GM23338 (cell line): ENCODE results near the gene RHBDD1. TPM values are rescaled to one million over a fixed set of nuclear protein-coding genes. Genes with fewer than 3 reads are reported as not detected.

Source experiments
- ATAC-seq: fragments of 200-7000 bp; cut with Tn5 transposase; 3 replicates; pipeline ENCODE4 v1.9.1; 2020
- DNase-seq: peaks from one replicate; pipeline ENCODE4 v3.0.0-alpha.2; 2015; ENCODE audit warnings: low spot score
- H2AFZ ChIP-seq: fragments of 200-600 bp; sonication (generic); 2 replicates; pipeline ENCODE4 v1.8.0; 2016; ENCODE audit warnings: antibody characterized with exemption, mild to moderate bottlenecking, moderate library complexity
- H3F3A ChIP-seq: fragments of 200-600 bp; sonication (generic); replicated peaks from 2 replicates; pipeline ENCODE4 v1.8.0; 2017; ENCODE audit warnings: antibody characterized with exemption, mixed run types, low read depth
- H3K27ac ChIP-seq: fragments of 200-600 bp; sonication (generic); 2 replicates; pipeline ENCODE4 v1.6.1; 2016; ENCODE audit warnings: low read depth
- H3K27me3 ChIP-seq: fragments of 200-600 bp; sonication (generic); 2 replicates; pipeline ENCODE4 v1.8.0; 2016; ENCODE audit warnings: mild to moderate bottlenecking, mixed run types, moderate library complexity; ENCODE audit not compliant: insufficient read depth
- H3K36me3 ChIP-seq: fragments of 200-600 bp; sonication (generic); 2 replicates; pipeline ENCODE4 v1.8.0; 2016; ENCODE audit warnings: mild to moderate bottlenecking; ENCODE audit not compliant: insufficient read depth
- H3K4me1 ChIP-seq: fragments of 200-600 bp; sonication (generic); 2 replicates; pipeline ENCODE4 v1.8.0; 2016; ENCODE audit warnings: mild to moderate bottlenecking, moderate library complexity; ENCODE audit not compliant: insufficient read depth
- H3K4me2 ChIP-seq: fragments of 200-600 bp; sonication (generic); 2 replicates; pipeline ENCODE4 v1.7.1; 2017; ENCODE audit warnings: mixed run types
- H3K4me3 ChIP-seq: fragments of 200-600 bp; sonication (generic); 2 replicates; pipeline ENCODE4 v1.6.1; 2016; ENCODE audit warnings: mixed run types
- H3K79me2 ChIP-seq: fragments of 200-600 bp; sonication (generic); replicated peaks from 2 replicates; pipeline ENCODE4 v1.8.0; 2017; ENCODE audit warnings: mild to moderate bottlenecking; ENCODE audit not compliant: insufficient read depth
- H3K9me2 ChIP-seq: fragments of 200-600 bp; sonication (generic); 2 replicates; pipeline ENCODE4 v1.8.0; 2017; ENCODE audit not compliant: insufficient read depth
- H4K20me1 ChIP-seq: fragments of 200-600 bp; sonication (generic); replicated peaks from 2 replicates; pipeline ENCODE4 v1.8.0; 2017; ENCODE audit warnings: mild to moderate bottlenecking; ENCODE audit not compliant: insufficient read depth
- H3K27ac Mint-ChIP-seq: 2 replicates; pipeline ENCODE4 v1.8.0; 2020; ENCODE audit warnings: inconsistent platforms, mild to moderate bottlenecking, moderate library complexity, mixed read lengths
- H3K27me3 Mint-ChIP-seq: 3 replicates; pipeline ENCODE4 v1.8.0; 2022; ENCODE audit warnings: low read depth, mild to moderate bottlenecking, moderate library complexity, mixed read lengths, inconsistent platforms; ENCODE audit not compliant: insufficient read depth, poor library complexity
- H3K36me3 Mint-ChIP-seq: 3 replicates; pipeline ENCODE4 v1.8.0; 2021; ENCODE audit warnings: low read depth, mild to moderate bottlenecking, inconsistent platforms, moderate library complexity, mixed read lengths
- H3K4me1 Mint-ChIP-seq: 3 replicates; pipeline ENCODE4 v1.8.0; 2020; ENCODE audit warnings: mild to moderate bottlenecking, inconsistent platforms, mixed read lengths
- H3K4me3 Mint-ChIP-seq: 3 replicates; pipeline ENCODE4 v1.8.0; 2021; ENCODE audit warnings: moderate library complexity, mild to moderate bottlenecking, inconsistent platforms, mixed read lengths
- H3K9me3 Mint-ChIP-seq: 3 replicates; pipeline ENCODE4 v1.8.0; 2020; ENCODE audit warnings: moderate library complexity, mild to moderate bottlenecking, inconsistent platforms, mixed read lengths
- CREB1 ChIP-seq: fragments of 250-450 bp; sonication (Bioruptor Pico); IDR thresholded peaks from 2 replicates; pipeline ENCODE4 v1.5.0; 2020; ENCODE audit warnings: low read depth, mild to moderate bottlenecking, moderate library complexity
- ETS1 ChIP-seq: IDR thresholded peaks from 2 replicates; pipeline ENCODE4 v1.6.1; 2016; ENCODE audit warnings: antibody characterized with exemption
- EZH2 ChIP-seq: fragments of 200-600 bp; sonication (generic); IDR thresholded peaks from one replicate; pipeline ENCODE4 v1.8.0; 2017; ENCODE audit warnings: antibody characterized with exemption, mild to moderate bottlenecking, low read depth; ENCODE audit not compliant: unreplicated experiment
- EZH2phosphoT487 ChIP-seq: fragments of 200-600 bp; sonication (generic); IDR thresholded peaks from one replicate; pipeline ENCODE4 v1.8.1; 2018; ENCODE audit warnings: antibody characterized with exemption; ENCODE audit not compliant: unreplicated experiment
- NANOG ChIP-seq: IDR thresholded peaks from 2 replicates; pipeline ENCODE4 v1.6.1; 2016; ENCODE audit warnings: antibody characterized with exemption, borderline replicate concordance
- ZNF114 ChIP-seq: fragments of 250-450 bp; sonication (Bioruptor Pico); IDR thresholded peaks from 2 replicates; pipeline ENCODE4 v1.5.0; 2020; ENCODE audit warnings: mild to moderate bottlenecking, moderate library complexity
- ZNF331 ChIP-seq: fragments of 250-450 bp; sonication (Bioruptor Pico); IDR thresholded peaks from 2 replicates; pipeline ENCODE4 v1.5.0; 2020; ENCODE audit warnings: low read depth, mild to moderate bottlenecking, moderate library complexity
- polyA plus RNA-seq: library from polyadenylated mRNA; unstranded; fragments of >200 nt; fragmentation: Nextera tagmentation; extraction: Ambion mirVana; gene quantifications from 2 replicates; pipeline ENCODE4 v1.2.1, GENCODE V29; 2016
- total RNA-seq: library from RNA; depleted of rRNA; stranded (reverse); fragments of >200 nt; shearing (Covaris generic); gene quantifications from 2 replicates; pipeline ENCODE4 v1.2.3, GENCODE V29; 2014
- TF ChIP-seq, protein P1 (sequence below): fragments of 250-450 bp; sonication (Bioruptor Pico); IDR thresholded peaks from 2 replicates; pipeline ENCODE4 v1.5.0; 2020; ENCODE audit warnings: mild to moderate bottlenecking, moderate library complexity
- TF ChIP-seq, protein P2 (sequence below), 2 experiments: fragments of 200-600 bp in 1 of 2; sonication (generic) in 1 of 2; conservative IDR thresholded peaks; 2 replicates each; pipeline versions ENCODE4 v1.5.1 to v1.6.1; 2016 to 2017; ENCODE audit warnings: antibody characterized with exemption in 2 of 2, low read depth in 2 of 2, mild to moderate bottlenecking in 2 of 2, moderate library complexity in 1 of 2

The RHBDD1 gene
- total and polyA plus RNA-seq, 2 experiments from 2014 or later, result 7.3 to 13.0 TPM

DNA sequence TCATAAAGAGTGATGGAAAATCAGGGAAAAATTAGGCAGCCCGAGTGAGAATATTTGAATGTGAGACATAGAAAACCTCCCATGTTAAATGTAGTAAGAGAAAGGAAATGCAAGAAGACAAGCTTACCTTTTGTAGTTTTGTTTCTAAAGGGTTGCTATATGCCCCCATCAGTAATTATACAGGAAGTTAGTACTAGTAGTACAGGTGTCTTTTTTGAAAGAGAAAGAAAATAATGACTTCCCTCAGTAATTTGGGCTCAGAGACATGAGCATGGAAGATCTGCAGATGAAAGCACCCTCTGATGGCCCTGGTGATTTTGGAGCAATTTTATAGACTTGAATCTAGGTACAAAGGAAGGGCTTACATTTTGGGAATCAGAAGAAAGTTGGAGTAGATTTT is 80.8 kb downstream of the RHBDD1 start:
- no peak for ATAC-seq

More for the DNA sequence above, 80.8 kb downstream of the RHBDD1 start:
- no peaks in the 10 kb centered on the region for H3K27me3 ChIP-seq
- no peaks in the 10 kb centered on the region for H3K36me3 Mint-ChIP-seq
- no peaks in the 10 kb centered on the region for H3K9me3 Mint-ChIP-seq
- no peaks in the 10 kb centered on the region for H3K79me2 ChIP-seq
- H4K20me1 ChIP-seq, result no peaks in the 10 kb centered on the region
- H3K4me3 Mint-ChIP-seq, result no peak overlapping the region
- no peaks in the 10 kb centered on the region for H3K4me1 Mint-ChIP-seq
- H3K27ac Mint-ChIP-seq, result no peak overlapping the region; the same call in 1 of the 2 replicates
- no peak overlapping the region for H3K4me3 ChIP-seq
- DNase-seq, result no peak
- H3K4me1 ChIP-seq, result no peaks in the 10 kb centered on the region
- H3K36me3 ChIP-seq, result no peaks in the 10 kb centered on the region
- H3K27me3 Mint-ChIP-seq, result peaks cover 2% of the 10 kb centered on the region
- TF ChIP-seq EZH2, result no peak
- TF ChIP-seq, protein P1, sequence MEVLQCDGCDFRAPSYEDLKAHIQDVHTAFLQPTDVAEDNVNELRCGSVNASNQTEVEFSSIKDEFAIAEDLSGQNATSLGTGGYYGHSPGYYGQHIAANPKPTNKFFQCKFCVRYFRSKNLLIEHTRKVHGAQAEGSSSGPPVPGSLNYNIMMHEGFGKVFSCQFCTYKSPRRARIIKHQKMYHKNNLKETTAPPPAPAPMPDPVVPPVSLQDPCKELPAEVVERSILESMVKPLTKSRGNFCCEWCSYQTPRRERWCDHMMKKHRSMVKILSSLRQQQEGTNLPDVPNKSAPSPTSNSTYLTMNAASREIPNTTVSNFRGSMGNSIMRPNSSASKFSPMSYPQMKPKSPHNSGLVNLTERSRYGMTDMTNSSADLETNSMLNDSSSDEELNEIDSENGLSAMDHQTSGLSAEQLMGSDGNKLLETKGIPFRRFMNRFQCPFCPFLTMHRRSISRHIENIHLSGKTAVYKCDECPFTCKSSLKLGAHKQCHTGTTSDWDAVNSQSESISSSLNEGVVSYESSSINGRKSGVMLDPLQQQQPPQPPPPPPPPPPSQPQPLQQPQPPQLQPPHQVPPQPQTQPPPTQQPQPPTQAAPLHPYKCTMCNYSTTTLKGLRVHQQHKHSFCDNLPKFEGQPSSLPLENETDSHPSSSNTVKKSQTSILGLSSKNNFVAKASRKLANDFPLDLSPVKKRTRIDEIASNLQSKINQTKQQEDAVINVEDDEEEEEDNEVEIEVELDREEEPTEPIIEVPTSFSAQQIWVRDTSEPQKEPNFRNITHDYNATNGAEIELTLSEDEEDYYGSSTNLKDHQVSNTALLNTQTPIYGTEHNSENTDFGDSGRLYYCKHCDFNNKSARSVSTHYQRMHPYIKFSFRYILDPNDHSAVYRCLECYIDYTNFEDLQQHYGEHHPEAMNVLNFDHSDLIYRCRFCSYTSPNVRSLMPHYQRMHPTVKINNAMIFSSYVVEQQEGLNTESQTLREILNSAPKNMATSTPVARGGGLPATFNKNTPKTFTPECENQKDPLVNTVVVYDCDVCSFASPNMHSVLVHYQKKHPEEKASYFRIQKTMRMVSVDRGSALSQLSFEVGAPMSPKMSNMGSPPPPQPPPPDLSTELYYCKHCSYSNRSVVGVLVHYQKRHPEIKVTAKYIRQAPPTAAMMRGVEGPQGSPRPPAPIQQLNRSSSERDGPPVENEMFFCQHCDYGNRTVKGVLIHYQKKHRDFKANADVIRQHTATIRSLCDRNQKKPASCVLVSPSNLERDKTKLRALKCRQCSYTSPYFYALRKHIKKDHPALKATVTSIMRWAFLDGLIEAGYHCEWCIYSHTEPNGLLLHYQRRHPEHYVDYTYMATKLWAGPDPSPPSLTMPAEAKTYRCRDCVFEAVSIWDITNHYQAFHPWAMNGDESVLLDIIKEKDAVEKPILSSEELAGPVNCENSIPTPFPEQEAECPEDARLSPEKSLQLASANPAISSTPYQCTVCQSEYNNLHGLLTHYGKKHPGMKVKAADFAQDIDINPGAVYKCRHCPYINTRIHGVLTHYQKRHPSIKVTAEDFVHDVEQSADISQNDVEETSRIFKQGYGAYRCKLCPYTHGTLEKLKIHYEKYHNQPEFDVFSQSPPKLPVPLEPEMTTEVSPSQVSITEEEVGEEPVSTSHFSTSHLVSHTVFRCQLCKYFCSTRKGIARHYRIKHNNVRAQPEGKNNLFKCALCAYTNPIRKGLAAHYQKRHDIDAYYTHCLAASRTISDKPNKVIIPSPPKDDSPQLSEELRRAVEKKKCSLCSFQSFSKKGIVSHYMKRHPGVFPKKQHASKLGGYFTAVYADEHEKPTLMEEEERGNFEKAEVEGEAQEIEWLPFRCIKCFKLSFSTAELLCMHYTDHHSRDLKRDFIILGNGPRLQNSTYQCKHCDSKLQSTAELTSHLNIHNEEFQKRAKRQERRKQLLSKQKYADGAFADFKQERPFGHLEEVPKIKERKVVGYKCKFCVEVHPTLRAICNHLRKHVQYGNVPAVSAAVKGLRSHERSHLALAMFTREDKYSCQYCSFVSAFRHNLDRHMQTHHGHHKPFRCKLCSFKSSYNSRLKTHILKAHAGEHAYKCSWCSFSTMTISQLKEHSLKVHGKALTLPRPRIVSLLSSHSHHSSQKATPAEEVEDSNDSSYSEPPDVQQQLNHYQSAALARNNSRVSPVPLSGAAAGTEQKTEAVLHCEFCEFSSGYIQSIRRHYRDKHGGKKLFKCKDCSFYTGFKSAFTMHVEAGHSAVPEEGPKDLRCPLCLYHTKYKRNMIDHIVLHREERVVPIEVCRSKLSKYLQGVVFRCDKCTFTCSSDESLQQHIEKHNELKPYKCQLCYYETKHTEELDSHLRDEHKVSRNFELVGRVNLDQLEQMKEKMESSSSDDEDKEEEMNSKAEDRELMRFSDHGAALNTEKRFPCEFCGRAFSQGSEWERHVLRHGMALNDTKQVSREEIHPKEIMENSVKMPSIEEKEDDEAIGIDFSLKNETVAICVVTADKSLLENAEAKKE (CRISPR knock-in tag), result no peak
- TF ChIP-seq NANOG, result no peak
- TF ChIP-seq, protein P2, sequence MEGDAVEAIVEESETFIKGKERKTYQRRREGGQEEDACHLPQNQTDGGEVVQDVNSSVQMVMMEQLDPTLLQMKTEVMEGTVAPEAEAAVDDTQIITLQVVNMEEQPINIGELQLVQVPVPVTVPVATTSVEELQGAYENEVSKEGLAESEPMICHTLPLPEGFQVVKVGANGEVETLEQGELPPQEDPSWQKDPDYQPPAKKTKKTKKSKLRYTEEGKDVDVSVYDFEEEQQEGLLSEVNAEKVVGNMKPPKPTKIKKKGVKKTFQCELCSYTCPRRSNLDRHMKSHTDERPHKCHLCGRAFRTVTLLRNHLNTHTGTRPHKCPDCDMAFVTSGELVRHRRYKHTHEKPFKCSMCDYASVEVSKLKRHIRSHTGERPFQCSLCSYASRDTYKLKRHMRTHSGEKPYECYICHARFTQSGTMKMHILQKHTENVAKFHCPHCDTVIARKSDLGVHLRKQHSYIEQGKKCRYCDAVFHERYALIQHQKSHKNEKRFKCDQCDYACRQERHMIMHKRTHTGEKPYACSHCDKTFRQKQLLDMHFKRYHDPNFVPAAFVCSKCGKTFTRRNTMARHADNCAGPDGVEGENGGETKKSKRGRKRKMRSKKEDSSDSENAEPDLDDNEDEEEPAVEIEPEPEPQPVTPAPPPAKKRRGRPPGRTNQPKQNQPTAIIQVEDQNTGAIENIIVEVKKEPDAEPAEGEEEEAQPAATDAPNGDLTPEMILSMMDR (conservative IDR thresholded peaks at IDR 0.05; ENCODE audit: low read depth in 2 of 2), result no peak
- TF ChIP-seq CREB1, result no peak
- no peak for TF ChIP-seq ZNF331 (CRISPR knock-in tag)
- TF ChIP-seq EZH2phosphoT487, result no peak
- no peak for TF ChIP-seq ETS1
- no peak for TF ChIP-seq ZNF114
- no peak overlapping the region for H3K27ac ChIP-seq
- H3F3A ChIP-seq, result no peaks in the 10 kb centered on the region
- no peaks in the 10 kb centered on the region for H3K9me2 ChIP-seq
- H2AFZ ChIP-seq, result no peak overlapping the region
- H3K4me2 ChIP-seq, result no peak overlapping the region
